Activated effector memory CD4-positive, alpha-beta T cell treated with anti-CD3 and anti-CD28 coated beads, Interleukin-2, amount 50 U/mL, for 16 hours (primary cell): ENCODE measurements around the gene NHLH1.
"Not testable (repeated sequence)": the region's sequence is repeated elsewhere in the genome, so short reads cannot be mapped to it uniquely, and the experiment has no call there.

Source experiments
- DNase-seq: peaks from one replicate; pipeline ENCODE4 v3.0.0-alpha.2; 2020

Gene NHLH1

DNA sequence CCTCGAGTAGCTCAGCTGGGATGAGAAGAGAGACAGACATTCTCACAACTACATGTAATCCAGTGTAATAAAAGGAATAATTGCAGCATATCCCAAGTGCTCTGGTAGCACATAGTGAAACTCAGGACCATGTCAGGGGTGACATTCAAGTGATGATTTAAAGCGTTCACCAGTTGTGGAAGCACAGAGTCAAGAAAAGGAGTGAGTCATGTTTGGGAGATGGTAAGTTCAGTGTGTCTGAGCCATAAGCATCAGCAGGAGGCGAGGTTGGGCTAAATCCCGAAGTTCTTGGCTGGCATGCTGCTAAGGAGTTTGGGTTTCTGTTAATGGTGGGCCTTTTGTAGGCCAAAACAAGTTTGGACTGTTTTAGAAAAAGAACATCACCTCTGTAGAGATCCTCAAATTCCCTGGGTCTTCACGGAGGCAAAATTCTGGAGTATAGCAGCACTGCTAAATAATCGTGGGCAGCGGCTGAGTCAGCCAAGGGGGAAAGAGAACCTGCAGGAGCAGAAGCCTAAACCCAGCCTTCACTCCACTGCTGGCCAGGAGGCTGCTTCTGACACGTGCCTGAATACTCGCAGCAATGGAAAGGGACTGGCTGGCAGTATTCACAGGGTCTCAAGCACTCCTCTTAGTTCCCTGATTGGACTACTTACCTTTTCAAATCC, 7.2 kb upstream of the NHLH1 start:
- DNase-seq, result no peak

DNA sequence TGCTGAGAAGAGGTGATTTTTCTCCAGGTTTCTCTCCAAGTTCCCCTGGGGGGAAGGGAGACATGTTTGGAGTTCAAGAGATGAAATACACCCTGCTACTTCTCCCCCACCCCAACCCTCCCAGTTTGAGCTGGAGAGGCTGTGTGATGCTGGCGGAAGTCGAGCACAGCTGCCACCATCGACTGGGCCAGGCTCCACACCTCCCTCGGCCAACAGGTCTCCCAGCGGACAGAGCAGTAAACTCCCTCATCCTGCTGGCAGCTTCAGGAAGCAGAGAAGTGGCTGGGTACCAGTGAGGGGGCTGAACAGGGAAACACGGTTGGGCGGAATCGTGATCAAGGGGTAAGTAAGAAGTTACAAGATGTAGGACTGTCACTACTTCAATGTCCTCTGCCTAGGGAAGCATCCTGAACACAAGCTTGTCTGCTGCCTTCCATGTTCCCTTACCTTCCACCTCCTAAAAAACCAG, 6.6 kb upstream of the NHLH1 start:
- no peak for DNase-seq

DNA sequence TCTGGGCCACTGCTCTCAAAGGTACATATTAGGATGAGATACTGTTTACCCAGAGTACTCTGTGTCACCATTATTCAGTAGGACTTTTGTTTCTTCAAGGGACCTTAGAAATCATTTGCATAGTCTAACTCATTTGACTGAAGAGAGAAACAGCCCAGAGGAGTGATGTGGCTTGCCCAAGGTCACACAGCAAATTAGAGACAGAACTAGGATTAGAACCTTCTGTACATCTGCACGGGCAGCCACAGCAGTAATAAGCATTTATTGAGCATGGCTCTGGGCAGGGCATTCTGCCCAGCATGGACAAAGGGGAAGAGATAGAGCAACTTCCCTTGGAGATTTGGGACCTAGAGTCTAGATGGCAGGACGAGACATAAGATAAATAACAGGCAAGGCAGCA, 5.7 kb upstream of the NHLH1 start:
- DNase-seq, result no peak

DNA sequence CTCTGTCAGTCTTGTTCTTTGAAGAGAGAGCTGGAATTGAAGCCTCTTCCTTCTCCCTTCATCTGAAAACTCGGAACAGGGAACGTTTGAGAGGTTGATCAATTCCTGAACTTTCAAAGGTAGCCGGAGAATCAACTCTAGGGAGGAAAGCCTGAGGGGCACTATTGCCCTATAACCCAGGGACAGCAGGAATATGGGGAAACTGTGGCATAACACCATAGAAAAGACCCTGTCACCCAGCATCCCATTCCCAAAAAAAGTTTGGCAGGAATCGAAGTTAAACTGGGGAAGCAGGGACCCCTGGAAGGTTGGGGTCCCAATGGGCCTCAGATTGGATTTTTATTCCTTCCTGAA, 5.1 kb upstream of the NHLH1 start:
- no peak for DNase-seq

DNA sequence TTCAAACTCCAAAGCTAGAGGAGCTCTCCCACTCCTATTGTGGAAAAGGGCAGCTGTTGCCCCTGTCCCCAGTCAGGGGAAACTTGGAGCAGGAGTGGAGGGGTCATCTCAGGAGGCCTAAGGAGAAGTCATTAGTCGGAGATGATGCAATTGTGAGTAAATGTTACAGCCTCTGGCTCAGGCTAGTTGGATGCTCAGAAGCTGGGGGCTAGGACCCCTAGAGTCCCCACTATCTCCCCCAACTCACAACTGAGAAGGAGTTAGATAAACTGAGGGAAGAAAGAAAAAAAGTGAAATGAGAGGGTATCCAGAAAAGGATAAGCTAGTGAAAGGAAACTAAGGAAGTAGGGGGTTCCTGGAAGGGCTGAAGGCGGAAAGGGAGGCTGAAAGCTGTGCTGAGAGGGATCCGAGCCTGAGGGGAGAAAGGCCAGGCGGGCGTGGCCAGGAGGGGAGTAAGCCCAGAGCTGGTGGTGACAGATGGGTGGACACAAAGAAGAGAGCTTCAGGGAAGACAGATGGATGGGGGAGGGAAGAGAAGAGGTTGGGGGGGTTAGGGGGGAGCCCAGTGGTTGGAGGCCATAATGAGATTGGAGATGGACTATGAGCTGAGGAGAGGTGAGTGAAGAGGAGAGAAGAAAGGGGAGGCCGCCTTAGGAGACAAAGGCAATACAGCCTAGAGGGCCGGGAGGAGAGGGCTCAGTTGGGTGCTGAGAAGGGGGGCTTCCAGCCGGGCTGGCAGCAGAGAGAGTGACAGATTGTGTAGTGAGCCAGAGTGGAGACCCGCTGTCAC, 4.5 kb upstream of the NHLH1 start:
- DNase-seq, result no peak

DNA sequence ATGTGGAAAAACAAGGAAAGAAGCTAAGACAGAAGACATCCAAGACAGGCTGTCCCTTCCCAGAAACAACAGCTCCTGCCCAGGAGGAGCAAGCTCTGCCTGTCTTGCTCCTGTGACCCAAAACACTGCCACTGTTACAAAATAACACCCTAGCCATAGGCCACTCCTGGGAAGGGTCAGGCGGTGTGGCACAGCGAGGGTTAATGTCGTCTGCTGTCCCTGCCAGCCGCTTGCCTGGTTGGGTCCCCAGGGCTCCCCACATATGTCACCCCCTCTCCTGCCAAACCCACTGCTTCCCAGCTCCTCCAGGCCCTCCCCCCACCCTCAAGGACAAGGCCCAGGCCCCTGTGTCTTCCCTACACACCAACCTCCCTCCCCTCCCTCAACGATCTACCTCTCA, 3.9 kb upstream of the NHLH1 start:
- no peak for DNase-seq

DNA sequence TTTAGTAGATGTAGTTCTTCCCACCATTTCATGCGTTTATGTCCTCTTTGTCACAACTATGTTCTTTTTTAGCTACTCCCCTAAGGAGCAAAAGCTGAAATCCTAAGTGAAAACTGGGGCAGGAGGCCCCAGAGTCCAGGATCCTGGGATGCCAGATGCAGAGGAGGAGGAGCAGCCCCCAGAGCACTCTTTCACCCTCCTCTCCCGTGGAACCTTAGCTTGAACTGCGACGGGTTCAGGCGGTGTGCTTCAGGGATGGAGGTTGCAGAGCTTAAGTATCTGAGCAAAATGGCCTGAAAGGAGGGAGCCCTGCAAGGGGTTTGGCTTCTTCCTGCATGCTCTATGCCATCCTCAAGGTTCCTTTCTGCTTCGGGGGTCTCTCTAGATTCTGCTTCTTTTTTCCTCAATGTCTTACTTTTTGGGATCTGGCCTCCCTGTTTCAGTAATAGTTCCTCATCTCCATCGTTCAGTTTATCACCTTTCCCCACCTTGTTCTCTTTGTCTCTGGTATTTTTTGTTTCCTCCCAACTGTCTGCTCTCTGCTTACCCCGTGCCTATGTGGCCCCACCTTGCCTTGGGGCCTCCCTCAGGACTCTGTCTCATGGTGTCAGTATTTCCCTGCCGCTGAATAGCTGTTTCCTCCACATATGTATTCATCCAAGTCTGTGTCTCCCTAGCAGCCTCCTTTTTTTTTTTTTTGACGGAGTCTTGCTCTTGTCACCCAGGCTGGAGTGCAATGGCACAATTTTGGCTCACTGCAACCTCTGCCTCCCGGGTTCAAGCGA, 2.7 kb upstream of the NHLH1 start:
- DNase-seq, result no peak

DNA sequence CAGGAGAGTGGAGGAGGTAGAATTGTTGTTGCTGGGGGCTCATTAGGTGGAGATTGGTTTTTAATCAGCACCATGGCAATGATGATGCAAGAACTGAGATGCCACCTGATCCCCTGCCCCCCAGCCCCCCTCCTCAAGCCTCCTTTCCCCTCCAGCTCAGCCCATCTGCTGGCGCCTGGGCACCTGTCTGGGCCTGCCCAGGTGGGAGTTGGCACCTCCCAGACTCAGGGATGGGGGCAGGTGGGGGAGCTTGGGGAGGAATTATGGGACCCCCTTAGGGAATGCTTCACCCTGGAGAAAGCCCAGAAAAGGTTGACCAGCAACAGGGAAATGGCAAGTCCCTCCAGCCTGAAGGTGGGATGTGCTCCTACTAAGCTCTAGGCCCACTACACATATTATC, 1.5 kb upstream of the NHLH1 start:
- DNase-seq, result no peak

DNA sequence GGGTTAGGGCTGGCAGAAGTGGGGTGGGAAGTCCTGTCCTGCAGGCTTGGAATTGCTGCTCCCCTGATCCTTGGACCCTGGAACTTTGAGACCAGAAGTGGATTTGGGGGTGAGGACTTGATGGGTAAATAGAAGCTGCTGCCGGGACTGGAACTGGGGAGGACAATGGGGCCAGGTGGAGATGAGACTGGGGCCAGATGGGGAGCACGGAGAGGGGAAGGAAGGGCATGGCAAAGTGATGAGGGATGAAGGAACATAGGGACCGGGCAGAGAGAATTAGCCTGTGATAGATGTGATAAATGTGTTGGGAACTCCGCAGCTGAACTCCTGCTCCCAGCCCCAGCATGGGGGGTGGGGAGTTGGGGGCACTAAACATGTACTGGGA, 637 bp downstream of the NHLH1 start:
- no peak for DNase-seq

DNA sequence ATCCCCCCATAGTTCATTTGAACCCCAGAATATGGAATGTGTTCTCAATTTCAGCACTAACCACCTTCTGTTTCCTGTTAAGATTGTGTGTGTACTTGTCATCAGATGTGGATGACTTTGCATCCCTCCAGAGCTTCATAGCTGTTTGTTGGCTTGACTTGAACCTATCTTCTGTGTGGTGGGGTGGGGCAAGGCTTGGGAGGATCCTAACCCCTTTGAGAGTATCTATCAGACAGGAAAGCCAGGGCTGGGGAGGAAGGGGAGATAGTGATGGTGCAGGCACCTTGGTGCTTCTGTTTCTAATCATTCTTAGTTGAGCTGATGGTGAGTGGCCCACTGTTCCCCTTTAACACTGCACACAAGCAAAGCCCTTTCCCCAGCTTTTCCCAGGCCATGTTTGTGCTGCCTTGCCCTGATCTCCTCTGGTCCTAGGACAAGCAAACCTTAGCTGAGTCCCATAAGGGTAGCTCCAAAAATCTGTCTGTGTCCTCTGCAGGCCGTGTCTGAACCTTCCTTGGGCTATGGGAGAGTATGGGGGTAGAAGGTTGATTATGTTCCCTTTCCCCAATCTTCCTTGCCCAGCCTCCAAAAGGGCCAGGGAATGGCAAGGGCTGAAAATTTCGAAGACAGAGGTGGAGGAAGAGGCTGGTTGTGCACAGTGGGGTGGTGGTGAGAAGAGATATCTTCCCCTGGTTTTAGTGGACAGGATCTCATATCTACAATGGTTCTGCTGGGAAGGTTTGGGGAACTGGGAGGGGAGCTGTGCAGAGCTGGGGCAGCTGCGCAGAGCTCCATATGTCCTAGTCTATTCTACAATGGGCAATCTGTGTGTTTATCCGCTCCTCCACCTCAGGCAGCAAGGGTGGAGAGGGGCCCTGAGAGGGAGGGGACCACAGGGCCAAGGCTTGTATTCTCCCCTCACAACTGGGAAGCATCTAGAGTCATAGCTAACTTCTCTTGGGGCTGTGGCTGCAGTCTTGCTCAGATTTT, 1.4 kb downstream of the NHLH1 start:
- DNase-seq, result no peak

DNA sequence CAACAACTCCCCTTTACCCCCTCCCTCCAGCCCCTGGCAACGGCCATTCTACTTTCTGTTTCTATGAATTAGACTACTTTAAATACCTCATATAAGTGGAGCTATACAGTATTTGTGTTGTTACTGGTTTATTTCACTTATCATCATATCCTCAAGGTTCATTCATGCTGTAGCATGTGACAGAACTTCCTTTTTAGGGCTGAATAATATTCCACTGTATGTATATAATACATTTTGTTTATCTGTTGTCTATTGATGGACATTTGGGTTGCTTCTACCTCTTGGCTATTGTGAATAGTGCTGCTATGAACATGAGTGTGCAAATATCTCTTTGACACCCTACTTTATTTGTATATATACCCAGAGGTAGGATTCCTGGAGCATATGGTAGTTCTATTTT, 2.2 kb downstream of the NHLH1 start:
- no peak for DNase-seq

DNA sequence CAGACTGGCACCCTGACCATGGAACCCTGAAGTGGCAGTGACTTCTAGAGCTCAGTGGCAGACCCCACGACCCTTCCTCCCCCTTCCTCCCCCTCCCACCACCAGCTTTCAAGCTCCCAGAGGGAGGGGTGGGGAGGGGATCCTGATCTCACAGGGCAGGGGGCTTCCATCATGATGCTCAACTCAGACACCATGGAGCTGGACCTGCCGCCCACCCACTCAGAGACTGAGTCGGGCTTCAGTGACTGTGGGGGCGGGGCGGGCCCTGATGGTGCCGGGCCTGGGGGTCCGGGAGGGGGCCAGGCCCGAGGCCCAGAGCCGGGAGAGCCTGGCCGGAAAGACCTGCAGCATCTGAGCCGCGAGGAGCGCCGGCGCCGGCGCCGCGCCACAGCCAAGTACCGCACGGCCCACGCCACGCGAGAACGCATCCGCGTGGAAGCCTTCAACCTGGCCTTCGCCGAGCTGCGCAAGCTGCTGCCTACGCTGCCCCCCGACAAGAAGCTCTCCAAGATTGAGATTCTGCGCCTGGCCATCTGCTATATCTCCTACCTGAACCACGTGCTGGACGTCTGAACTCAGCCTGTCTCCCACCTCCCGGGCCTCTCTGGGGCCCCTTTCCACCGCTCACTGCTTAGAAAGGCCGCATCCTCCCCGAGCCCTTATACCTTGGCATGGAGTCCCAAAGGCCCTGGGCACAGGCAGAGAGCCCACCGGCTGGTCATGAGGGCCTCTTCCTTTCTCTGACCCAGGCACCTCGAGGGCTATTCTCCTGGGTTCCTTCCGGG, 3.9 kb downstream of the NHLH1 start:
- DNase-seq, result no peak

DNA sequence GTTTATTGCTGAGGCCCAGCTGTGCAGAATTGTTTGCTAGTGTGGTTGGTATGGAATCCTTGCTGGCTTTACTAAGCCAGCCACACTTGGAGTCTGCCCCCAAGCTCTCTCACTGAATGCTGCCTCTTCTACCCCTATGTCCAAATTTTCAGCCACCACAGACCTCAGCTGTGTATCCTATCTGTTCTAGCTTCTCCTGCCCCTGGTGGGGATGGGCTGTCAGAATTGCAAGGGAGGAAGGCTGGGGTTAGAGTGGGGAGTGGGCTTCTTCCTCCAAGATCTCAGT, 4.4 kb downstream of the NHLH1 start:
- DNase-seq, result no peak

DNA sequence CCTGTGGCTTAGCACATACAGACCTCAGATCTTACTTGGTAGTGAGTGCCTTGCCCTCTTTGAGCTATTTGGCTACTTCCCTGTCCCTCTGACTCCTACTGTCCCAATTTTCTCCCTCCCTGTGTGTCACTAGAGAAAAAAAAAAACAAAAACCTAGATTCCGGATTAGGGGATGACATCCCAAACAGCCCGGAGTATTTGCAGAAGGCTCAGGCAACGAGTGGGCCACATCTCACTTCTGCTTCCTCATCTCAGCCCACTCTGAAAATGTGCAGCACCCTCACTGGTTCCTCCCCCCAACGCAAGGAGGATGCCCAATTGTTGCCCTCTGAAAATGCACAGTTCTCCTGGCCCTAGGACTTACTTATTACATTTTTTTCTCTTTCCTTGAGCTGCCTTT, 4.9 kb downstream of the NHLH1 start:
- no peak for DNase-seq

DNA sequence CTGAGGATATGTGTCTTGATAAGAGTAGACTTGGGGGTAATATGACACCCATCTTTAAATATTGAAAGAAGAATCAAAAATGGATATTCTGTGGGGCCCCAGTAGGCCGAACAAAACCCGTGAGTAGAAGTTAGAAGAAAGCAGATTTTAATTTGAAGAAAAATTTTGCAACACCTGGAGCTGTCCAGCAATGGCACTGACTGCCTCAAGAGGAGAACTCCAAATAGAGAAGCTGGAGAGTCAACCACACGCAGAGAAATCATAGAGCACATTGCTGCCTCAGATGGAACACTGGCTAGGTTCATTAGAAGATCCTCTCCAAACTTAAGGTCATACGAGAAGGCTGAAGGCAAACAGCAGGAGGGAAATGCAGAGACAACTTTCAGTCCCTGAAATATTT, 6.8 kb downstream of the NHLH1 start:
- no peak for DNase-seq

DNA sequence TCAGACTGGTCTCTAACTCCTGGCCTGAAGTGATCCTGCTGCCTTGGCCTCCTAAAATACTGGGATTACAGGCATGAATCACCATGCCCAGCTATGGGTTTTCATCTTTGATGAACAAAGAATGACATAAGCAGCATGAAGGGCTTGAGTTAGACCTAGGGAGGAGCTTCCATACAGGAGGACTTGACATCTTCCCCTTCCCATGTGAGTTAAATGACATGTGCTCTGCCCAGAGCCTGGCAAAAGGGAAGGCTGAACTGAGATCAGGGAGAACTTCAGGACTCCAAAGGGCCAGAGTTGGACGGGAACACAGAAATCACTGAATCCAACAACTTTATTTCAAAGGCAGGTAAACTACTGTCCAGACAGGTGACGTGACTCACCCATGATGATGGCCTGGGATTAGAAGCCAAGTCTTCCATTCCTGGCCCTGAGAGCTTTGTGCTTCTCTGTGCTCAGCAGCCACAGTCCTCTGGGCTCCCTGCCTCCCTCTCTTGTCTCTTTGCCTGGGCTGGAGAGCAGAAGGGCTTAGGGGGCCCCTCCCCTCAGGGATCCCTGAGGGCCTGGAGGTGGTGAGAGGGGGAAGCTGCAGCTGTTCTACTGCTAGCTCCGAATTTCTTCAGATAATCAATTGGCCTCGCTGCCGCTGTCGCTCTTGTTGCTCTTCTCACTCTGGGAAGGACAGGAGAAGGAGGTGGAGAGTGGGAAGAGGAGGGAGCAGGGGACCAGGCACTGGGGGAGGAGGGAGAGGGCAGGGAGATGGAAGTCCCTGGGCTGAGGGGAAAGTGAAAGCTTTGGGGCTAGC, 7.6 kb downstream of the NHLH1 start:
- no peak for DNase-seq

DNA sequence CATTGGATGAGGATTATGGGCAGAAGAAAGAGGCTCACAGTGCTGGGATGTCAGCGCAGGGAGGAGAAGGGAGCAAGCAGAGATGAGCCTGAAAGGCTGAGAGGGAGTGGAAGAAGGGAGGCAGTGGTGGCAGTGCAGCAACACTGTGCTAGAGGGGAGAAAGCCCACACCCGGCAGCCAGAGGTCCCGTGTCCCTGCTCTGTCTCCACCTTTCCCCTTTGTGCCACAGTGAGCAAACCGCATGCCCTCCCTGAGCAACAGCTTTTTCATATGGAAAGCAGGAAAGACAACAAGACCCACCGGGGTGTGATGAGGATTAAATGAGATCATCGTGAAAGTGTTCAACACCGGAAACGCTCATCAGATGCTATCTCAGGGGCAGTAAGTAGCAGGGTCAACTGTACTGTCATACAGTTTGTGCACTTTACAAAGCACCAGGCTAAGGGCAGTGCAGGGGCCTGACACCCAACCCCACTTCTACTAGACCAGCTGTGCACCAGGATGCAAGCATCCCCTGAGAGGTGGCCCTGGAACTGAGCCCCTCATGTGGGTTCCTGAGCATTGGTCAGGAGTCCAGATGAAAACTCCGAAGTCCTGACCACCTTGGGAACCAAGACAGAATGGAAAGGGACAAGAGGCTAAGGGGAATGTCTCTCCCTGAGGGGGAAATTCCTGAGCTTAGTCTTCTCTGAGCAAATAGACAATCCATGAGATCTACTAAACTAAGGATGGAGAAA, 9.1 kb downstream of the NHLH1 start:
- no peak for DNase-seq

DNA sequence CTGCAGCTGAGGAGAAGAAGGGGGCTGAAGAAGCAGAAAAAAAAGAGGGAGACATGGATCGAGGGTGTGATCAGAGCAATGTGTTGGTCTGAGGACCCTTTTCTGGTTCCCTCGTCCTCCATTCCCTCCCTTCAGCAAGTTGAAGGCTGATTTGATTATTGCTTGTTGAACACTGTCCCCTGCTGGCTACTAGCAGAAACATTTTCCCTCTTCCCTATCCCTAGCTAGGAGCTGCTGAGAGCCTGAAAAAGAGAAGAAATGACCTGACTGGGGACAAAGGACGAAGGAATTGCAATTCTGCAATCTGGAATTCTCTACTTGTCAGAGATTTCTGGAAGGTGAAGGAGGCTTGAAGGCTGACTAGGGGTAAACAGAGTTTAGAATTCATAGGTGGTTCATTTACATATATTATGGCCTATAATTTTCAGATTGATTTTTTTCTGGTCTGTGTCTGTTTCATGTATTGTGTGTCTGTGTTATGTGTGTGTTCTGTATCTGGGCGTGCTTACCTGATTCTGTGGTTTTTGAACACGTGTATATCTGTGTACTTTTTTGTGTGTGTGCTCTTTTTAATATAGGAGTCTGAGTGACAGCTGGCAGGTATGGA, 9.8 kb downstream of the NHLH1 start:
- DNase-seq, result no peak

DNA sequence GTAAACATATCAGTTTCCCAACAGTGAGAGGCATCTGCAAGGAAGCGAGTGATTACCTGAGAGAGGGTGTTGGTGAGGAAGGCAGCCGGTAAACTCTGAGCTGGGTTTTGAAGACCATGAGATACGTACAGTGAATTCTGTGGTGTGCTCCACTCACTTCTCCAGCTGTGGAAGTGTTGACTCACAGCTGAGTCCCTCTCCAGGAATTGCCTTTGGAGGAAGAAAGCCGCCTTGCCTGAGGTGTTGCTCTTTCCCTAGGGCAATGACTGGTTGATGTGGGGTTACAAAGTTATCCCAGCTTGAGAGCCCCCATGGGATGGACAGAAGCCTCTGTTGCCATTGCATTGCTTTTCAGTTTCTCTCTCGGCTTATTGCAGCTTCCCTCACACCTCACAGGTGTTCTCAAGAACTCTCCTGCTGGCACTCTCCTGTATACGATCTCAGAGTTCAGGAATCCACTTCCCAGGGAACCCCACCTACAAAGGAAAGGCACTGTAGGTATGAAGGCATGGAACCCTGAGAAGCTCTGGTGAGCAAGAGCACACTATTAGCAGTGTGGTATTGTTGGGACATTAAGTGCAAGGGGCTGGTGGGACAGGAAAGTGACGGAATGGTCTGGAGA, 10.8 kb downstream of the NHLH1 start:
- DNase-seq, result no peak

DNA sequence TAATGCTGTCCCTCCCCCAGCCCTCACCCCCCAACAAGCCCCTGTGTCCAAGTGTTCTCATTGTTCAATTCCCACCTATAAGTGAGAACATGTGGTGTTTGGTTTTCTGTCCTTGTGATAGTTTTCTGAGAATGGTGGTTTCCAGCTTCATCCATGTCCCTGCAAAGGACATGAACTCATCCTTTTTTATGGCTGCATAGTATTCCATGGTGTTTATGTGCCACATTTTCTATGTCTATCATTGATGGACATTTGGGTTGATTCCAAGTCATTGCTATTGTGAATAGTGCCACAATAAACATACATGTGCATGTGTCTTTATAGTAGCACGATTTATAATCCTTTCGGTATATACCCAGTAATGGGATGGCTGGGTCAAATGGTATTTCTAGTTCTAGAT, 17.9 kb downstream of the NHLH1 start:
- DNase-seq, result not testable (repeated sequence)
